Measurements from ENCODE around the gene TCF3.

Gene TCF3

GRCh38 chr19:1683869-1684572 is 31.6 kb upstream of the TCF3 start:
- H2AFZ ChIP-seq (ENCODE audit: low read depth, low read length, severe bottlenecking), result no peak overlapping the region
- no peak overlapping the region for H3K27ac ChIP-seq (ENCODE audit: low read depth, low read length)
- no peak overlapping the region for H3K4me2 ChIP-seq (ENCODE audit: low read depth, low read length, poor library complexity, severe bottlenecking)
- no peaks in the 10 kb centered on the region for H3K27me3 ChIP-seq (ENCODE audit: low read length)
- no peaks in the 10 kb centered on the region for H3K79me2 ChIP-seq (ENCODE audit: insufficient read depth, low read length)
- H3F3A ChIP-seq (ENCODE audit: insufficient read depth), result no peaks in the 10 kb centered on the region
- H3K9me2 ChIP-seq (replicated peaks; ENCODE audit: insufficient read depth, low read length), result no peaks in the 10 kb centered on the region
- H3K9ac ChIP-seq (ENCODE audit: low read length), result no peak overlapping the region
- H3K36me3 ChIP-seq (ENCODE audit: low read length), result no peaks in the 10 kb centered on the region
- TF ChIP-seq EZH2phosphoT487 (conservative IDR thresholded peaks at IDR 0.05; ENCODE audit: low read length) (no peak), CTCF (IDR thresholded peaks at IDR 0.05; ENCODE audit: insufficient read depth, low read length, poor library complexity, severe bottlenecking) (no peak)
- H3K4me3 ChIP-seq (ENCODE audit: insufficient read depth, low read length, poor library complexity, severe bottlenecking), result no peak overlapping the region
- H3K9me3 ChIP-seq (ENCODE audit: insufficient read depth, low read length), result no peaks in the 10 kb centered on the region
- no peaks in the 10 kb centered on the region for H4K20me1 ChIP-seq (ENCODE audit: low read depth, low read length)

- TF ChIP-seq EZH2phosphoT487 (conservative IDR thresholded peaks at IDR 0.05; ENCODE audit: low read length), result no peak
- TF ChIP-seq CTCF (IDR thresholded peaks at IDR 0.05; ENCODE audit: insufficient read depth, low read length, poor library complexity, severe bottlenecking), result no peak
- H3K4me3 ChIP-seq (ENCODE audit: insufficient read depth, low read length, poor library complexity, severe bottlenecking), result no peak overlapping the region
- H3K36me3 ChIP-seq (ENCODE audit: low read length), result no peaks in the 10 kb centered on the region
- no peaks in the 10 kb centered on the region for H3F3A ChIP-seq (ENCODE audit: insufficient read depth)
- H3K27me3 ChIP-seq (ENCODE audit: low read length), result no peaks in the 10 kb centered on the region
- no peaks in the 10 kb centered on the region for H4K20me1 ChIP-seq (ENCODE audit: low read depth, low read length)
- no peak overlapping the region for H2AFZ ChIP-seq (ENCODE audit: low read depth, low read length, severe bottlenecking)
- H3K9me3 ChIP-seq (ENCODE audit: insufficient read depth, low read length), result no peaks in the 10 kb centered on the region
- H3K4me2 ChIP-seq (ENCODE audit: low read depth, low read length, poor library complexity, severe bottlenecking), result no peak overlapping the region
- H3K9ac ChIP-seq (ENCODE audit: low read length), result no peak overlapping the region
- H3K27ac ChIP-seq (ENCODE audit: low read depth, low read length), result no peak overlapping the region
- no peaks in the 10 kb centered on the region for H3K9me2 ChIP-seq (replicated peaks; ENCODE audit: insufficient read depth, low read length)
- no peaks in the 10 kb centered on the region for H3K79me2 ChIP-seq (ENCODE audit: insufficient read depth, low read length)
Measured at GRCh38 chr19:1680976-1681375, 28.6 kb upstream of the TCF3 start.

- H3K9me3 ChIP-seq (ENCODE audit: insufficient read depth, low read length), result no peaks in the 10 kb centered on the region
- no peak overlapping the region for H3K9ac ChIP-seq (ENCODE audit: low read length)
- no peak overlapping the region for H3K4me2 ChIP-seq (ENCODE audit: low read depth, low read length, poor library complexity, severe bottlenecking)
- no peak overlapping the region for H2AFZ ChIP-seq (ENCODE audit: low read depth, low read length, severe bottlenecking)
- H3K36me3 ChIP-seq (ENCODE audit: low read length), result no peaks in the 10 kb centered on the region
- no peaks in the 10 kb centered on the region for H3F3A ChIP-seq (ENCODE audit: insufficient read depth)
- H3K27ac ChIP-seq (ENCODE audit: low read depth, low read length), result no peak overlapping the region
- H4K20me1 ChIP-seq (ENCODE audit: low read depth, low read length), result no peaks in the 10 kb centered on the region
- TF ChIP-seq CTCF (IDR thresholded peaks at IDR 0.05; ENCODE audit: insufficient read depth, low read length, poor library complexity, severe bottlenecking) (no peak), EZH2phosphoT487 (conservative IDR thresholded peaks at IDR 0.05; ENCODE audit: low read length) (no peak)
- no peaks in the 10 kb centered on the region for H3K79me2 ChIP-seq (ENCODE audit: insufficient read depth, low read length)
- H3K9me2 ChIP-seq (replicated peaks; ENCODE audit: insufficient read depth, low read length), result no peaks in the 10 kb centered on the region
- H3K27me3 ChIP-seq (ENCODE audit: low read length), result no peaks in the 10 kb centered on the region
- no peak overlapping the region for H3K4me3 ChIP-seq (ENCODE audit: insufficient read depth, low read length, poor library complexity, severe bottlenecking)
Measured at GRCh38 chr19:1678073-1678472, 25.7 kb upstream of the TCF3 start.
